ENCODE data around the gene TRH. TPM values are rescaled to one million over a fixed set of nuclear protein-coding genes. Genes with fewer than 3 reads are reported as not detected.

Gene TRH
- total and polyA plus RNA-seq, 2 donors, result 0.52 to 2.9 TPM

- H3K4me3 ChIP-seq (ENCODE audit: low read length in 2 of 2), result no peak overlapping the region
- DNase-seq (ENCODE audit: low read depth in 6 of 9, low spot score in 9 of 9), result no peak
- H3K4me1 ChIP-seq (ENCODE audit: control insufficient read depth in 2 of 2, insufficient read depth in 2 of 2, low read length in 2 of 2), result peaks cover 18 to 28% of the 10 kb centered on the region in 2 donors
- H3K36me3 ChIP-seq (ENCODE audit: control insufficient read depth in 2 of 2, insufficient read depth in 2 of 2, low read length in 1 of 2), result no peaks in the 10 kb centered on the region
- H3K9me3 ChIP-seq (ENCODE audit: control insufficient read depth in 2 of 2, insufficient read depth in 1 of 2, low read length in 1 of 2), result peaks cover 0 to 7% of the 10 kb centered on the region in 2 donors
- no peaks in the 10 kb centered on the region for H3K27me3 ChIP-seq (ENCODE audit: control insufficient read depth in 2 of 2, insufficient read depth in 1 of 2, low read length in 1 of 2)
- no peak overlapping the region for H3K27ac ChIP-seq (ENCODE audit: low read depth in 1 of 2, low read length in 1 of 2)
These were observed 17.6 kb upstream of the TRH start for GRCh38 chr3:129956936-129957335.

GRCh38 chr3:129958755-129959154 lies 15.8 kb upstream of the TRH start:
- Histone ChIP-seq H3K27me3 (ENCODE audit: control insufficient read depth in 2 of 2, insufficient read depth in 1 of 2, low read length in 1 of 2) (no peaks in the 10 kb centered on the region), H3K27ac (ENCODE audit: low read depth in 1 of 2, low read length in 1 of 2) (no peak overlapping the region), H3K4me1 (ENCODE audit: control insufficient read depth in 2 of 2, insufficient read depth in 2 of 2, low read length in 2 of 2) (peaks cover 9 to 15% of the 10 kb centered on the region in 2 donors), H3K4me3 (ENCODE audit: low read length in 2 of 2) (no peak overlapping the region), H3K9me3 (ENCODE audit: control insufficient read depth in 2 of 2, insufficient read depth in 1 of 2, low read length in 1 of 2) (peaks cover 0 to 7% of the 10 kb centered on the region in 2 donors), H3K36me3 (ENCODE audit: control insufficient read depth in 2 of 2, insufficient read depth in 2 of 2, low read length in 1 of 2) (no peaks in the 10 kb centered on the region)
- DNase-seq (ENCODE audit: low read depth in 6 of 9, low spot score in 9 of 9), result no peak
- 70% methylated on average over 6 of the region's 6 CpGs for WGBS

GRCh38 chr3:129961141-129961541 lies 13.4 kb upstream of the TRH start:
- no peak for DNase-seq (ENCODE audit: low read depth in 6 of 9, low spot score in 9 of 9)
- H3K27me3 ChIP-seq (ENCODE audit: control insufficient read depth in 2 of 2, insufficient read depth in 1 of 2, low read length in 1 of 2), result no peaks in the 10 kb centered on the region
- 93% methylated on average over 5 of the region's 5 CpGs for WGBS

GRCh38 chr3:129962600-129962999 lies 11.9 kb upstream of the TRH start:
- 95% methylated on average over 3 of the region's 3 CpGs for WGBS

More at GRCh38 chr3:129961141-129961541, 13.4 kb upstream of the TRH start:
- H3K36me3 ChIP-seq (ENCODE audit: control insufficient read depth in 2 of 2, insufficient read depth in 2 of 2, low read length in 1 of 2), result no peaks in the 10 kb centered on the region
- no peak overlapping the region for H3K27ac ChIP-seq (ENCODE audit: low read depth in 1 of 2, low read length in 1 of 2)
- no peak overlapping the region for H3K4me3 ChIP-seq (ENCODE audit: low read length in 2 of 2)
- no peaks in the 10 kb centered on the region for H3K9me3 ChIP-seq (ENCODE audit: control insufficient read depth in 2 of 2, insufficient read depth in 1 of 2, low read length in 1 of 2)
- no peaks in the 10 kb centered on the region for H3K4me1 ChIP-seq (ENCODE audit: control insufficient read depth in 2 of 2, insufficient read depth in 2 of 2, low read length in 2 of 2)

GRCh38 chr3:129965937-129966336 lies 8.6 kb upstream of the TRH start:
- Histone ChIP-seq H3K36me3 (ENCODE audit: control insufficient read depth in 2 of 2, insufficient read depth in 2 of 2, low read length in 1 of 2) (no peaks in the 10 kb centered on the region), H3K4me1 (ENCODE audit: control insufficient read depth in 2 of 2, insufficient read depth in 2 of 2, low read length in 2 of 2) (no peaks in the 10 kb centered on the region), H3K27me3 (ENCODE audit: control insufficient read depth in 2 of 2, insufficient read depth in 1 of 2, low read length in 1 of 2) (no peaks in the 10 kb centered on the region), H3K4me3 (ENCODE audit: low read length in 2 of 2) (no peak overlapping the region), H3K9me3 (ENCODE audit: control insufficient read depth in 2 of 2, insufficient read depth in 1 of 2, low read length in 1 of 2) (no peaks in the 10 kb centered on the region), H3K27ac (ENCODE audit: low read depth in 1 of 2, low read length in 1 of 2) (no peak overlapping the region)
- no peak for DNase-seq (ENCODE audit: low read depth in 6 of 9, low spot score in 9 of 9)
- 98% methylated on average over 2 of the region's 2 CpGs for WGBS

More at GRCh38 chr3:129962600-129962999, 11.9 kb upstream of the TRH start:
- H3K4me1 ChIP-seq (ENCODE audit: control insufficient read depth in 2 of 2, insufficient read depth in 2 of 2, low read length in 2 of 2), result no peaks in the 10 kb centered on the region
- no peaks in the 10 kb centered on the region for H3K9me3 ChIP-seq (ENCODE audit: control insufficient read depth in 2 of 2, insufficient read depth in 1 of 2, low read length in 1 of 2)
- H3K27me3 ChIP-seq (ENCODE audit: control insufficient read depth in 2 of 2, insufficient read depth in 1 of 2, low read length in 1 of 2), result no peaks in the 10 kb centered on the region
- DNase-seq (ENCODE audit: low read depth in 6 of 9, low spot score in 9 of 9), result no peak
- H3K4me3 ChIP-seq (ENCODE audit: low read length in 2 of 2), result no peak overlapping the region
- no peak overlapping the region for H3K27ac ChIP-seq (ENCODE audit: low read depth in 1 of 2, low read length in 1 of 2)
- no peaks in the 10 kb centered on the region for H3K36me3 ChIP-seq (ENCODE audit: control insufficient read depth in 2 of 2, insufficient read depth in 2 of 2, low read length in 1 of 2)

GRCh38 chr3:129966876-129967275 lies 7.6 kb upstream of the TRH start:
- Histone ChIP-seq H3K36me3 (ENCODE audit: control insufficient read depth in 2 of 2, insufficient read depth in 2 of 2, low read length in 1 of 2) (no peaks in the 10 kb centered on the region), H3K27me3 (ENCODE audit: control insufficient read depth in 2 of 2, insufficient read depth in 1 of 2, low read length in 1 of 2) (peaks cover 0 to 5% of the 10 kb centered on the region in 2 donors), H3K9me3 (ENCODE audit: control insufficient read depth in 2 of 2, insufficient read depth in 1 of 2, low read length in 1 of 2) (no peaks in the 10 kb centered on the region), H3K4me3 (ENCODE audit: low read length in 2 of 2) (no peak overlapping the region), H3K27ac (ENCODE audit: low read depth in 1 of 2, low read length in 1 of 2) (no peak overlapping the region), H3K4me1 (ENCODE audit: control insufficient read depth in 2 of 2, insufficient read depth in 2 of 2, low read length in 2 of 2) (no peaks in the 10 kb centered on the region)
- no peak for DNase-seq (ENCODE audit: low read depth in 6 of 9, low spot score in 9 of 9)
- WGBS, result 93% methylated on average over 4 of the region's 4 CpGs

- WGBS, result 97% methylated on average over 5 of the region's 5 CpGs
These were observed 6.8 kb upstream of the TRH start for GRCh38 chr3:129967761-129968160.

GRCh38 chr3:129971351-129972052 lies 3.0 kb upstream of the TRH start:
- WGBS, result 92% methylated on average over 8 of the region's 8 CpGs
- Histone ChIP-seq H3K27ac (ENCODE audit: low read depth in 1 of 2, low read length in 1 of 2) (no peak overlapping the region), H3K36me3 (ENCODE audit: control insufficient read depth in 2 of 2, insufficient read depth in 2 of 2, low read length in 1 of 2) (no peaks in the 10 kb centered on the region), H3K27me3 (ENCODE audit: control insufficient read depth in 2 of 2, insufficient read depth in 1 of 2, low read length in 1 of 2) (peaks cover 36 to 51% of the 10 kb centered on the region in 2 donors), H3K4me3 (ENCODE audit: low read length in 2 of 2) (no peak overlapping the region), H3K9me3 (ENCODE audit: control insufficient read depth in 2 of 2, insufficient read depth in 1 of 2, low read length in 1 of 2) (peaks cover 0 to 1% of the 10 kb centered on the region in 2 donors), H3K4me1 (ENCODE audit: control insufficient read depth in 2 of 2, insufficient read depth in 2 of 2, low read length in 2 of 2) (peaks cover 9 to 14% of the 10 kb centered on the region in 2 donors)
- no peak for DNase-seq (ENCODE audit: low read depth in 6 of 9, low spot score in 9 of 9)

More at GRCh38 chr3:129967761-129968160, 6.8 kb upstream of the TRH start:
- no peaks in the 10 kb centered on the region for H3K36me3 ChIP-seq (ENCODE audit: control insufficient read depth in 2 of 2, insufficient read depth in 2 of 2, low read length in 1 of 2)
- no peak overlapping the region for H3K27ac ChIP-seq (ENCODE audit: low read depth in 1 of 2, low read length in 1 of 2)
- H3K9me3 ChIP-seq (ENCODE audit: control insufficient read depth in 2 of 2, insufficient read depth in 1 of 2, low read length in 1 of 2), result no peaks in the 10 kb centered on the region
- no peak for DNase-seq (ENCODE audit: low read depth in 6 of 9, low spot score in 9 of 9)
- no peak overlapping the region for H3K4me3 ChIP-seq (ENCODE audit: low read length in 2 of 2)
- H3K4me1 ChIP-seq (ENCODE audit: control insufficient read depth in 2 of 2, insufficient read depth in 2 of 2, low read length in 2 of 2), result no peaks in the 10 kb centered on the region
- peaks cover 3 to 13% of the 10 kb centered on the region in 2 donors for H3K27me3 ChIP-seq (ENCODE audit: control insufficient read depth in 2 of 2, insufficient read depth in 1 of 2, low read length in 1 of 2)

GRCh38 chr3:129972301-129972700 lies 2.2 kb upstream of the TRH start:
- DNase-seq (ENCODE audit: low read depth in 6 of 9, low spot score in 9 of 9), result no peak
- 93% methylated on average over 2 of the region's 2 CpGs for WGBS
- Histone ChIP-seq H3K27me3 (ENCODE audit: control insufficient read depth in 2 of 2, insufficient read depth in 1 of 2, low read length in 1 of 2) (peaks cover 41 to 59% of the 10 kb centered on the region in 2 donors), H3K4me3 (ENCODE audit: low read length in 2 of 2) (no peak overlapping the region), H3K9me3 (ENCODE audit: control insufficient read depth in 2 of 2, insufficient read depth in 1 of 2, low read length in 1 of 2) (peaks cover 0 to 1% of the 10 kb centered on the region in 2 donors), H3K27ac (ENCODE audit: low read depth in 1 of 2, low read length in 1 of 2) (no peak overlapping the region), H3K4me1 (ENCODE audit: control insufficient read depth in 2 of 2, insufficient read depth in 2 of 2, low read length in 2 of 2) (peaks cover 9 to 14% of the 10 kb centered on the region in 2 donors), H3K36me3 (ENCODE audit: control insufficient read depth in 2 of 2, insufficient read depth in 2 of 2, low read length in 1 of 2) (no peaks in the 10 kb centered on the region)
